BLaER1 treated with 17β-estradiol and CSF1 and Interleukin-3, amounts not matched to agents 10 nM and 100 nM (cell line): ENCODE data around the gene CXCL1.

Source experiments
- H3K27ac ChIP-seq, 11 experiments: shearing (Covaris generic); formaldehyde crosslinking; 2 replicates each; pipeline ENCODE4 v1.8.1; 2022
- H3K27me3 ChIP-seq, 11 experiments: shearing (Covaris generic); formaldehyde crosslinking; 2 replicates each; pipeline ENCODE4 v1.8.1; 2022
- H3K36me3 ChIP-seq, 11 experiments: shearing (Covaris generic); formaldehyde crosslinking; 2 replicates each; pipeline ENCODE4 v1.8.1; 2022
- H3K4me1 ChIP-seq, 10 experiments: shearing (Covaris generic); formaldehyde crosslinking; 2 replicates each; pipeline ENCODE4 v1.8.1; 2022
- H3K4me2 ChIP-seq, 11 experiments: shearing (Covaris generic); formaldehyde crosslinking; 2 replicates each; pipeline ENCODE4 v1.8.1; 2022
- H3K4me3 ChIP-seq, 10 experiments: shearing (Covaris generic); formaldehyde crosslinking; 2 replicates each; pipeline ENCODE4 v1.8.1; 2022
- H3K9ac ChIP-seq, 11 experiments: shearing (Covaris generic); formaldehyde crosslinking; 2 replicates each; pipeline ENCODE4 v1.8.1; 2022
- H3K9me3 ChIP-seq, 11 experiments: shearing (Covaris generic); formaldehyde crosslinking; replicated peaks in 1 of 11; 2 replicates each; pipeline ENCODE4 v1.8.1; 2022
- H4K20me1 ChIP-seq, 11 experiments: shearing (Covaris generic); formaldehyde crosslinking; 2 replicates each; pipeline ENCODE4 v1.8.1; 2022
- Cebpa-rat ChIP-seq, 11 experiments: shearing (Covaris generic); IDR thresholded peaks; 2 replicates each; pipeline ENCODE4 v1.8.1; 2022

The CXCL1 gene

DNA sequence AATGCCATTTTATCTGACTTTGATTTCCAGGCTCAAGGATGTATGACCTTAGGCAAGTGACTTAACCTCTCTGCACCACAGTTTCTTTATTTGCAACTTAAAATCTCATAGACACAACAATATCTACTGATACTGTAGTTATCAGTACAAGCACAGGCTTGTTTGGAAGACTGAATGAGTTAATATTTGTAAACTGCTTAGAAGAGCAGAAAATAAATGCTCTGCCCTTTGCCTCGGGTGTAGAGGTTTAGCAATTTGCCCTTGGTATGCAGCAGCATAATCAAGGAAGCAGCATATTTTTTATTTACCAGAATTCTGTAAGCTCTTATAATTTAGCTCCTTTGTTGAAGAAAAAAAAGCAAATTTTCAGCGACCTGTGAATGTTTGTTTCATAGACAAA is 2.9 kb upstream of the CXCL1 start:
- Histone ChIP-seq H3K9ac (peak overlapping the region in 2 of 11 experiments; percentile 55 to 69; a peak in 3 of 22 replicates), H3K9me3 (peaks cover 0 to 17% (median 10%) of the 10 kb centered on the region in 11 experiments; a peak in 15 of 22 replicates), H3K4me1 (peaks cover 0 to 97% (median 0%) of the 10 kb centered on the region in 10 experiments; a peak in 6 of 20 replicates), H3K4me2 (peak overlapping the region in 3 of 11 experiments; percentile 41 to 65 (median 51); a peak in 5 of 22 replicates), H3K27me3 (no peaks in the 10 kb centered on the region), H3K4me3 (no peak overlapping the region), H3K27ac (peak overlapping the region in 3 of 11 experiments; percentile 69 to 87 (median 82); a peak in 5 of 22 replicates), H4K20me1 (no peaks in the 10 kb centered on the region), H3K36me3 (no peaks in the 10 kb centered on the region)
- no peak for TF ChIP-seq Cebpa-rat (IDR thresholded peaks at IDR 0.05)

GRCh38 chr4:73867783-73868182 is 1.4 kb upstream of the CXCL1 start:
- Histone ChIP-seq H3K9me3 (peaks cover 0 to 32% (median 10%) of the 10 kb centered on the region in 11 experiments; a peak in 15 of 22 replicates), H3K9ac (no peak overlapping the region), H4K20me1 (no peaks in the 10 kb centered on the region), H3K27ac (peak overlapping the region in 2 of 11 experiments; percentile 4 to 29; a peak in 4 of 22 replicates), H3K4me1 (peaks cover 0 to 97% (median 12%) of the 10 kb centered on the region in 10 experiments; a peak in 16 of 20 replicates), H3K4me2 (peak overlapping the region in 1 of 11 experiments; percentile 1; a peak in 1 of 22 replicates), H3K27me3 (no peaks in the 10 kb centered on the region), H3K36me3 (no peaks in the 10 kb centered on the region), H3K4me3 (no peak overlapping the region)
- TF ChIP-seq Cebpa-rat (IDR thresholded peaks at IDR 0.05) = no peak

DNA sequence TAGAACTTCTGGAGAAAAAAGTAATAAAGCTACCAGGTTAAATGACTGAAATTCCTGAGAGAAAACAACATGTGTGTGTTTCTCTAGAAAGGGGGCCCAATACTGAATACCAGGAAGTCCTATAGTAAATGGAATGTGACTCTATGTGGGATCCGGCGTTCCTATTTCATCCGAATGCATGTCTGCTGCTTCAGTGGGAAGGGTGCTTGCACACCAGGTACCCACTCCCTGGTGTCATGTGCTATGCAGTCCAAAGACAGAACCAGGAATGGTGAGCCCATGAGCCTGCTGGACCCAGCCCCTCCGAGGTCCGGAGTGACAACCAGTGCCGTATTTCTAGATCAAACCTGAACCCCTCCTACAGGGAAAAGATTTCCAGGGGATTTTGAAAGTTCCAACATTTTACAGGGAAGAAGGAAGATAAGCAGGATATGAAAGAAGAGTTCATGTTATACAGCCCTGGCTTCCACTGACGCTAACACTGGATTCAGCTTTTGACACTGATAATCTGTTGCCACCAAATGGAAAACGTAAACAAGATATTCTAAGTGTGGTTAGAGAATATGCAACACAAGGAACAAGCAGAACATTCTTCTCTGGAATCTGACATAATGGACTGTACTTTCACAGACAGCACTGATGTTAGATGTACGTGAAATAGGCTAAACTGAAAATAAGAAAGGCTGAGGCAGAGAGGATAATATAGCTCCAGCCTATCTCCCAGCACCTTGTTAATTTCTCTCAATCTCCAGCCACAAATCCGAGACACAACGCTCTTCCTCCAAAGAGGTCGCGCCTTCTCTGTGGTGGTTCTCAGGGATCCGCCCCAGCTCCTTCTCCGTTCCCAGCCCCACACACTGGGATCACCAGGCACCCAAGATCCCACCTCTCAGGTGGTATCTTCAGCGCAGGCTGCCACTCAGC is 725 bp upstream of the CXCL1 start:
- H3K9ac ChIP-seq = no peak overlapping the region
- H3K36me3 ChIP-seq = no peaks in the 10 kb centered on the region
- peaks cover 0 to 97% (median 18%) of the 10 kb centered on the region in 10 experiments; a peak in 16 of 20 replicates for H3K4me1 ChIP-seq
- H4K20me1 ChIP-seq = no peaks in the 10 kb centered on the region
- H3K27ac ChIP-seq = peak overlapping the region in 3 of 11 experiments; percentile 29 to 86 (median 37); a peak in 6 of 22 replicates
- peaks cover 0 to 38% (median 10%) of the 10 kb centered on the region in 11 experiments; a peak in 15 of 22 replicates for H3K9me3 ChIP-seq
- H3K4me2 ChIP-seq = peak overlapping the region in 1 of 11 experiments; percentile 1; a peak in 1 of 22 replicates
- H3K4me3 ChIP-seq = no peak overlapping the region
- TF ChIP-seq Cebpa-rat (IDR thresholded peaks at IDR 0.05) = no peak
- no peaks in the 10 kb centered on the region for H3K27me3 ChIP-seq

DNA sequence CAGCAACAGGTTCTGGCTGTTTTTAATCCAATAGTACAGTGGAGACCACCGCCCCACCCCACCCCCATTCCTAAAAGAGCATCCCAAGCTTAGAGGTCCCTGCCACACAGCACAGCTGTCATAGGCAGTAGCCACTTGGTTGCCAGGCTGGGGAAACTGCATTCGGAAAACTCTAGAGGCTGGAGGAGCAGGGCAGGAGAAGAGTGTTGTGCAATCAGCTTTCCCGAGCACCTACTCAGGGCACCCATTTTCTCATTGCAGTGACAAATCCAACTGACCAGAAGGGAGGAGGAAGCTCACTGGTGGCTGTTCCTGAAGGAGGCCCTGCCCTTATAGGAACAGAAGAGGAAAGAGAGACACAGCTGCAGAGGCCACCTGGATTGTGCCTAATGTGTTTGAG is 1.1 kb downstream of the CXCL1 start:
- no peak overlapping the region for H3K4me3 ChIP-seq
- H3K4me2 ChIP-seq = peak overlapping the region in 3 of 11 experiments; percentile 9 to 50 (median 24); a peak in 3 of 22 replicates
- TF ChIP-seq Cebpa-rat (IDR thresholded peaks at IDR 0.05) = peak in 2 of 11 experiments; percentile 13 to 40; a peak in 1 of 22 replicates

GRCh38 chr4:73870768-73871167 is 1.6 kb downstream of the CXCL1 start:
- no peaks in the 10 kb centered on the region for H3K27me3 ChIP-seq
- no peak for TF ChIP-seq Cebpa-rat (IDR thresholded peaks at IDR 0.05)
- H3K36me3 ChIP-seq = 0 out of 22 replicates have a peak, but pooled peaks cover 0 to 4% (median 0%) of the 10 kb centered on the region in 11 experiments
- no peaks in the 10 kb centered on the region for H4K20me1 ChIP-seq
- peaks cover 0 to 60% (median 10%) of the 10 kb centered on the region in 11 experiments; a peak in 15 of 22 replicates for H3K9me3 ChIP-seq
- peak overlapping the region in 4 of 11 experiments; percentile 18 to 89 (median 86); a peak in 5 of 22 replicates for H3K27ac ChIP-seq
- H3K4me3 ChIP-seq = no peak overlapping the region
- H3K4me2 ChIP-seq = peak overlapping the region in 2 of 11 experiments; percentile 24 to 50; a peak in 2 of 22 replicates
- peaks cover 0 to 97% (median 27%) of the 10 kb centered on the region in 10 experiments; a peak in 16 of 20 replicates for H3K4me1 ChIP-seq
- H3K9ac ChIP-seq = no peak overlapping the region

More for the DNA sequence above, 1.1 kb downstream of the CXCL1 start:
- peaks cover 0 to 55% (median 10%) of the 10 kb centered on the region in 11 experiments; a peak in 15 of 22 replicates for H3K9me3 ChIP-seq
- no peaks in the 10 kb centered on the region for H4K20me1 ChIP-seq
- 0 out of 22 replicates have a peak overlapping the region, but pooled peaks of 1 of the 11 experiments have one; percentile 2 for H3K9ac ChIP-seq
- peaks cover 0 to 96% (median 27%) of the 10 kb centered on the region in 10 experiments; a peak in 16 of 20 replicates for H3K4me1 ChIP-seq
- H3K27ac ChIP-seq = peak overlapping the region in 3 of 11 experiments; percentile 18 to 89 (median 86); a peak in 5 of 22 replicates
- 0 out of 22 replicates have a peak, but pooled peaks cover 0 to 4% (median 0%) of the 10 kb centered on the region in 11 experiments for H3K36me3 ChIP-seq
- no peaks in the 10 kb centered on the region for H3K27me3 ChIP-seq

DNA sequence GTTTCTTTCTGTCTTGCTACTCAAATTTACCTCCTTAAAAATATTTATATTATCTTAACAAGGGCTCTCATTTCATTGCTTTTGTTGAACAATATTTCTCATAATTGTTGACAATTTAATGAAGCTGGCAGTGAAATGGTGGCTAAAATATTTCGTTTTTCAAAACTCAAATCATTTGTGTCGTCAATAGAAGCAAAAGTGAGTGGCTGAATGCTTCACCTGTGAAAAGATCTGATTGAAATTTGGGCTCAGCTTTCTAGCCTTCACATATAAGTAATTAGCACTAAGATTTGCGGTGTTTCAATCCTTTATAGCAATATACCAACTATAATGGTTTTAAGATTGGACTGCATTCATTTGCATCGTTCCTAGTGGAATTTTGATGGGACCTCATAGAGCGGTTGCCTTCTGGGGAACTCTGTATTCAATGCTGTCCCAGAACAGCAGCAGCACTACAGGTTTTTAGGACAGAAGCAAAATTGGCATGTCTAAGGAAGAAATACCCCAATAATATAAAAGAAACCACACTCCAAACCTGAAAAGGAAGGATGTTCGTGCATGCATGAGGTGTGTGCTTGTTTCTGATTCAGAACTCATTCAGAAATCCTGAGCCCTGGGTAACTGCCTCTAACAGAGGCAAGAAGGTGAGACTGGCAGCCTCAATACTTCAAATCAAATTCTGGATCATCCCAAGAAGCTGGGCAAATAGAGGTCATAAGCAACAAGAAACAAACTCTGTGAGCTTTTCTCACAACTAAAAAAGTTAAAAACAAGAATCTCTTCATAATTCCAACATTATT is 2.5 kb downstream of the CXCL1 start:
- Histone ChIP-seq H3K4me1 (peaks cover 0 to 90% (median 27%) of the 10 kb centered on the region in 10 experiments; a peak in 16 of 20 replicates), H3K4me3 (no peak overlapping the region), H3K9me3 (peaks cover 0 to 68% (median 10%) of the 10 kb centered on the region in 11 experiments; a peak in 15 of 22 replicates), H3K36me3 (0 out of 22 replicates have a peak, but pooled peaks cover 0 to 4% (median 0%) of the 10 kb centered on the region in 11 experiments), H4K20me1 (no peaks in the 10 kb centered on the region), H3K9ac (peak overlapping the region in 2 of 11 experiments; percentile 38 to 63; a peak in 2 of 22 replicates), H3K27me3 (no peaks in the 10 kb centered on the region), H3K4me2 (peak overlapping the region in 8 of 11 experiments; percentile 40 to 71 (median 62); a peak in 13 of 22 replicates), H3K27ac (peak overlapping the region in 9 of 11 experiments; percentile 41 to 89 (median 71); a peak in 20 of 22 replicates)
- TF ChIP-seq Cebpa-rat (IDR thresholded peaks at IDR 0.05) = no peak

- Histone ChIP-seq H3K9me3 (peaks cover 0 to 73% (median 10%) of the 10 kb centered on the region in 11 experiments; a peak in 15 of 22 replicates), H3K27ac (peak overlapping the region in 10 of 11 experiments; percentile 41 to 89 (median 70); a peak in 21 of 22 replicates), H3K4me3 (peak overlapping the region in 1 of 10 experiments; percentile 9; a peak in 1 of 20 replicates), H3K27me3 (no peaks in the 10 kb centered on the region), H4K20me1 (no peaks in the 10 kb centered on the region), H3K36me3 (0 out of 22 replicates have a peak, but pooled peaks cover 0 to 4% (median 0%) of the 10 kb centered on the region in 11 experiments), H3K9ac (peak overlapping the region in 3 of 11 experiments; percentile 63 to 71 (median 65); a peak in 6 of 22 replicates), H3K4me2 (peak overlapping the region in 10 of 11 experiments; percentile 17 to 71 (median 58); a peak in 18 of 22 replicates), H3K4me1 (peaks cover 0 to 83% (median 27%) of the 10 kb centered on the region in 10 experiments; a peak in 16 of 20 replicates)
- TF ChIP-seq Cebpa-rat (IDR thresholded peaks at IDR 0.05) = peak in 7 of 11 experiments; percentile 14 to 55 (median 43); a peak in 7 of 22 replicates
Observed at GRCh38 chr4:73872316-73873108, 3.3 kb downstream of the CXCL1 start.
